HG03025 (cell line): ENCODE results near the gene GRAMD4.

Source experiments
- ATAC-seq: cut with Tn5 transposase; IDR thresholded peaks from one replicate; pipeline ENCODE4 v1.9.1; 2021; ENCODE audit warnings: mild to moderate bottlenecking, moderate library complexity; ENCODE audit not compliant: unreplicated experiment, low FRiP score

GRAMD4 gene

DNA sequence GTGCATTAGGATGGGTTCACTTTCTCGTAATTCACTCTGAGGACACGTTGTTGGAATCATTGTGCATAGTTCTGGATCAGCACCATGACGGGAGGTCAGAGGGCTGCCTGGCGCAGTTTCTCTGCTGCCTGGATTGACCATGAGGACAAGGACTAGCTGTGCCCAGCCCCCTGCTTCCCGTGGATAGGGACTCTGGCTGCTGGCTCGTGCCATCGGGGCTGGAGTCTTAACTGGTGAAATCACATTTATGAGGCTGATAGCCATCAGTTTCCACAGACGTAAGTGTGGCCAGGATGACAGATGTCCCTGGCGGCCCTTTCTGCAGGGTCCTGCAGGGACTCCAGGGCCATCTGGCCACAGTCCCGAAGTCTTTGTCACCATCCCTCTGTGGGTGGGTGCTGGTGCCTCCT, 24.1 kb upstream of the GRAMD4 start:
- ATAC-seq: no peak

DNA sequence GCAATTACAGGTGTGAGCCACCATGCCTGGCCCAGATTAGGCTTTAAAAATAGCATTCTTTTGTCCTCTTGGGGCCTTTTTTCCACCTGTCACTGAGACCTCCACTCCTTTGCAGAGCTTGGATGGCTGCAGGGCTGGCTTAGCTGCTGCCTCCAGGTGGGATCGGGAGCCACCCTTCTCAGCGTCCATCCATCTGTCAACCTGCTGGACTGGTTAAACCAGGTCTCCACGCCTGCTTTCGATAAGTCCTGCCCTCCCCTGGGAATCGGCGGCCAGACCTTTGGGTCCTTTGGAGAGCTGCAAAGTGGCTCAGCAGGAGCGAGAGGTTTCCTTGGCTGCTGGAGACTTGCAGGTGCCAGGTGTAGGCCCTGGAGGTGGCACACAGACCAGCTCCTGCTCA, 23.4 kb upstream of the GRAMD4 start:
- ATAC-seq: no peak

DNA sequence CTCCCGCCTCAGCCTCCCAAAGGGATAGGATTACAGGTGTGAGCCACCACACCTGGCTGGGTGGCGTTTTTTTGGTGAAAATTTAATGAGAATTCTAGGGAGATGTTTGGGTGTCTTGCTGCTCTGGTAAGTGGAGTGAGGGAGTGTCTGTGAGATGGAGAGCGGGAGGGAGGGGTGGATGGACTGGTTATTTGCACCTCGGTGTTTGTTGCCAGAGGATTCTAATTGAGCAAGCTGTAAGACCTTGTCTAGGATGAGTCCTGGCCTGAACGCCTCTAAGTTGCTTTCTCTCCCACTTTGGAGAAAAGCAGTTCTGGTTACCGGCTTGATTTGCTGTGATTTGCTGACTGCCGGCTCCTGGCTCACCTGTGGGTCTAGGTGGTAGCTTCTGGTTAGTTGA, 22.0 kb upstream of the GRAMD4 start:
- ATAC-seq: no peak

DNA sequence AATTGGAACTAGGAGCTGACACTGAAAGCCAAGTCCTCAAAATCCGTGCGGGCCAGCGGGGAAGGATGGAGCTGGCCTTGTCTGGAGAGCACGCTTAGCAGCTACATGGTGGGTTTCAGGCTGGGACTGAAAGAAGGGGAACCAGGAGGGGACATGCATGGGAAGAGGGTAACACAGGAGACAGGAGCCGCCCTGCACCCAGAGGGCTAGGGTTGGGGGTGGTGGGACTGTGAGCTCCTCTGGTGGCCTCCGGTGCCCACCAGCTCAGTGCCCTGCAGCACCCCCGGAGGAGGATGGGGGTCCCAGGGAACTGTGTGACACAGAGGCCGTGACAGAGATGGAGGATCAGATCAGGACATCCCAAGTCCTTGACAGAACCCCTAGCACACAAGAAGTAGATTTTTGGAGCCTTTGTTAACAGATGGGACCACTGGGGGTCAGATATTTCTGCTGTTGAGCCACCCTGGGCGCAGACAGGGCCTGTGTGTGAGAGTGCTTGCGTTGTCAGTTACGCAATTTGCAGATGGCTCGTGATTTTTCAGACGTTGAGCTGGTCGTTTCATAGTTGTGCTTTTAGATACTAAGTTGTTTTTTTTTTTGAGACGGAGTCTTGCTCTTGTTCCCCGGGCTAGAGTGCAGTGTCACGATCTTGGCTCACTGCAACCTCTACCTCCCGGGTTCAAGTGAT, 21.3 kb upstream of the GRAMD4 start:
- ATAC-seq: no peak

DNA sequence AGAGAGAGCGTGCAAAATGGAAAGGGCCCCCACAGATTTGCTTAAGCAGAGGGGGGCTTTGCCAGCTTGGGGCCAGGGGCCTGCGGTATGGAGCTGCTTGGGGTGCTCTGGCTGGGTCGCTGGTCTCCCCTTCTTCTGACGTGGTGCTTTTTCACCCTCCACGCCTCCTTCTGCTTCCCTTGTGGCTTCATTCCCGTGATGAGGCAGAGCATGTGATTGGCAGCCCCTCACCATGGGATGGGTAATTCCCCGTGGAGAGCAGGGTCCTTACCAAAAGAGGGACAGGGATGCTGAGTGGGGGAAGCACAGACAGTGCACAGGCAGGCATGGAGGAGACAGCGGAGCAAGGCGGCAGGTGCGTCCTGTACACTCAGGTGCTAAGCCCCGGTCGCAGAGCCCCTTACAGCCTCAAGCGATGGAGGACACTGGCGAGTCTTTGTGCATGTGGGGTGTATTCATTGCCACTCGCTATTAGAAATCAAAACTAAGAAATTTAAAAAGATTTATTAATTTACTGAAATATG, 19.9 kb upstream of the GRAMD4 start:
- ATAC-seq: no peak

DNA sequence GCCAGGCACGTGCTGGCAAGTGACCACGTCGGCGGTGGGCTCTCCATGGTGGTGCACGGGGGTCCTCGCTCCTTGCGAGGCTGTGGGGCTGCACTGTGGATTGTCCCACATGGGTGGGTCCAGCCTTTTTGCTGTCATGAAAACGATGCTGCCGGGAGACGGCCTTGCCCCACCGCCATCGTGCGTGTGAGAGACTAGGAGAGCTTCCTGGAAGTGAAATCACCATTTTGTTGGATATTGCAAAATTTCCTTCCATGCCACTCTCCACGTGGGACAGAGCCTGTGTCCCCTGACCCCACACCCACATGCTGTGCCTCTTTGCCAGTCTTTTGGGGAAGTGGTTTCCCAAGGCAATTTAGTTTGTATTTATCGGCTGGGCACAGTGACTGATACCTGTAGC, 18.2 kb upstream of the GRAMD4 start:
- no peak for ATAC-seq

DNA sequence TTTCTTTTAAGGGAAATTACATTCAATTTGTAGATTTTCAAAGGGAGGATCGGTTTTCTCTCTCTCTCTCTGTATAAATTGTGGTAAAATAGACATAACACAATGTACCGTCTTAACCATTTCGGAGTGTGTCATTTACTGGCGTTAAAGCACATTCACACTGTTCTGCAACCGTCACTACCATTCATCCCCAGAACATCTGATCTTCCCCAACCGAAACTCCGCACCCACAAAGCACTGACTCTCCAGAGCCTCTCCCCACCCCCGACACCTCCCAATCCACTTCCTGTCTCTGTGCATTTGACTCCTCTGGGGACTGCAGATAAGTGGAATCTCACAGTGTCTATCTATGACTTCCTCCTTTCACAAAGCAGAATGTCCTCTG, 15.9 kb upstream of the GRAMD4 start:
- no peak for ATAC-seq

DNA sequence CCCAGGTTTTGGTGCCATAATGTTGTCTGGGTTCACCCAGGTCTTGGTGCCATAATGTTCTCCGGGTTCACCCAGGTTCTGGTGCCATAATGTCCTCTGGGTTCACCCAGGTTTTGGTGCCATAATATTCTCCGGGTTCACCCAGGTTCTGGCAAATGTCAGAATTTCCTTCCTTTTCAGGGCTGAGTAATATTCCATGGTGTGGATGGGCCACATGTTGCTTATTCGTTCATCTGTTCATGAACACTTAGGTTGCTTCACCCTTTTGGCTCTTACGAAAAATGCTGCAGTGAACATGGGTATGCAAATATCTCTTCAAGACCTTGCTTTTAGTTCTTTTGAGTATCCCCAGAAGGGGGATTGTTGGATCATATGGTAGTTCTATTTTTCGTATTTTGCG, 15.1 kb upstream of the GRAMD4 start:
- no peak for ATAC-seq

DNA sequence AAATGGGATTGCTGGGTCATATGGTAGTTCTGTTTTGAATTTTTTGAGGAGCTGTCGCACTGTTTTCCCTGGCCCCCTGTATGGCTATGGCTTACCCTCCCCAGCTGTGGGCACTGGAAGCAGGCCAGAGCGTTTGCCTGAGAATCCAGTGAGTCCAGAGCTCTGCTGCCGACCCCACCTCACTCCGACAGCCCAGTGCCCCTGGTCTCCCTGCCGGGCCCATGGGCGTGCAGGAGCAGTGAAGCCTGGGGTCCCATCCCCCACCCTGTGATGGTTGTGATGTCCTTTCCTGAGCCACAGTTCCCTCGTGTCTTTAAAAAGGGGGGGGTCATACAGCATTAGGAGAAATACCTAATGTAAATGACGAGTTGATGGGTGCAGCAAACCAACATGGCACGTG, 13.3 kb upstream of the GRAMD4 start:
- no peak for ATAC-seq

DNA sequence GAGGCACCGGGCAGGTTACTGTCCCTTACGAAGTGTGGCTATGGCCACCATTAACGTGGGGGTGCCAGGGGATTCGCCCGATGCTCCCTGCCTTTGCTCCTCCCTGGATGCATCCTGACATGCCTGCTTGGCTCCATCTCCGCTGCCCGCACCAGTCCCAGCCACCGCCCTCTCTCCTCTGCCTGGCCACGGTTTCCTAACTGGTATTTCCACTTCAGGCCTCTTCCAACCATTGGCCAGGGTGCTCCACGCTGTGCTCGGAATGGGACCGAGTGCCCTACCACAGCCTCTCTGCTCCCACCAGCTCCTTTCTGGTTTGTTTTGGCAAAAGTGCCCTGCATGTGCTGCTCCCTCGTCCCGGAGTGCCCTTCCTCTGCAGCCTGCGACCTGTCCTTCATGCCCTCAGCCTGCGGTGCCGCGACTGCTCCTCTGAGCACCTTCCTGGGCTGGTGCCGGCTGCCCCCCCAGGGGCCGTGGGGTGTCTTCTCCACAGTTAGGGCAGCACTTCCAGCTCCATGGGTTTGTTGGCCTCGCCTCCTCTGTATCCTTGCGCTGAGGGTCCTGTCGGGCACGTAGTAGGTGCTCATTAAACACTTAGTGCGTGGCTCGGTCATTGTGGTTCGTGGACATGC, 12.6 kb upstream of the GRAMD4 start:
- no peak for ATAC-seq

DNA sequence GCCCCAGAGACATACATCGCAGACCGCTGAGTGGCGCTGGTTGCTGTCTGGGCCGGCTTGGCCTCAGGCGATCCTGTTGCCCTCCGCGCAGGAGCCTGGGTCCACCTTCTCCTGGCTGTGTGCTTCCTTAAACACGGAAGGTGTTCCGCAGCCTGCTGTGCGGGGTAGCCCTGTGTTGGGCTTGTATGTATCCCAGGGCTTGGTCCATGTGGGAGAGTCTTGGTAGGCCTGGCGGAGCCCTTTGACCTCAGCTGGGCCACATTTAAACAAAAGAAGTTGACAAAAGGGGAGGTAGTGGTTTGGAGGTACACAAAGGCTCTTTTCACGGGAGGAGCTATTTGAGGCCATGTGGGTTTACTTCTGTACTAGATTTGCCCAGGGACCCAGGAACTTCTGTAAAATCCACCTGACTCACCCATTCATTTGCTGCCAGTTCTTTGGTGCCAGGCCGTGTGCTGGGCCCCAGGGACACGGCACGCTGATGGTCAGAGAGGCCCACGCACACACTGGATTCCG, 11.0 kb upstream of the GRAMD4 start:
- no peak for ATAC-seq

DNA sequence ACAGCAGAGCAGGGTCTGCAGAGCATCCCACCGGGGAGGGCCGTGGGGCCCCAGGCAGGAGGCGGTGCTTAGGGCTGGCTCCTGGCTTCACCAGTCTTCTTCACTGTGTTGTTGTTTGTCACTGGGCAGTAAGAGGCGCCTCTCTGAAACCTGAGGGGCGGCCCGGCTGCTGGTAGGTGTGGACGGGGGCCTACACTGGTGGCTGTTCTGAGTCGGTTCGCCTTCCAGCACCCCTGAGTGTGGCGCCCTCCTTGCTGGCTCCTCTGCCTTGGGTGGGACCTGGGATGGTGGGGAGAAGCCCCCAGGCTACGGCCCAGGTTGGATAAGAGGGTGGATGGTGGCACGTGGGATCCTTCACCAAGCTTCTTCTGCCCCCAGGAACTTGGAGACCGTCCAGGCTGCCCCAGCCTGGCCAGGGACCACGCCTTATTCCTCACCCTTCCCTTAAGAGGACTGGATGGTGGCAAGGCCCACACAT, 10.4 kb upstream of the GRAMD4 start:
- ATAC-seq: no peak

DNA sequence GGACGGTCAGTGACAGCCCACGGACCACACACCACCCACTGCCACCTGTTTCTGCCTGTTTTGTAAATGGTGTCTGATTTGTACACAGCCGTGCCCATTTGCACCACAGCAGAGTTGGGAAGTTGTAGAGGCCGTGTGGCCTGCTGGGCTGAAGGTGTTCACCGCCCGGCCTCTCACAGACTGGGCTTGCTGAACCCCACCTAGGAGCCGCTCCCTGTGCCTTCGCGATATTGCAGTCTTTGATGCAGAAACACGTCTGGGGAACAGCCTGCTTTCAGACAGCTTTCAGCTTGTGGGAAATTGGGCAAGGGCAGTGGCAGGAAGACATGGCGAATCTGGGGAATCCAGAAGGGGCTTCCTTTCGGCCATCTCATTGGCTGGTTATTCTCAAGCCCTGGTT, 9.8 kb upstream of the GRAMD4 start:
- no peak for ATAC-seq

DNA sequence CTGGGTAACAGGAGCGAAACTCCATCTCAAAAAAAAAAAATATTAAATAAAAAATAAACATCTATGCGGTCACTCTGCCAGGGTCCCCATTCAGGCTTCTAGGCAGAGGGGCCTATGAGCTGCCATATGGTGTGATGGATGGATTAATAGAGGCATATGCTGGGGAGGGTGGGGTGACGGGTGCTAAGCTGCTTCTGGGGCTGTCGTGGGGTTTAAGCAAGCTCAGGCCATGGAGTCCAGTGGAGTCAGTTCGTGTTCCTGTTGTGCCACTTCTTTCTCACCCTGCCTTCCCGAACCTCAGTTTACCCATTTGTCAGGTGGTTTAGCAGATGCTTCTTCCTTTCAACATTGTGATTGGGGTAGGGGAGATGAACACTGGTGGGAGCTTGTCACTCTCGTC, 9.0 kb upstream of the GRAMD4 start:
- ATAC-seq: no peak

DNA sequence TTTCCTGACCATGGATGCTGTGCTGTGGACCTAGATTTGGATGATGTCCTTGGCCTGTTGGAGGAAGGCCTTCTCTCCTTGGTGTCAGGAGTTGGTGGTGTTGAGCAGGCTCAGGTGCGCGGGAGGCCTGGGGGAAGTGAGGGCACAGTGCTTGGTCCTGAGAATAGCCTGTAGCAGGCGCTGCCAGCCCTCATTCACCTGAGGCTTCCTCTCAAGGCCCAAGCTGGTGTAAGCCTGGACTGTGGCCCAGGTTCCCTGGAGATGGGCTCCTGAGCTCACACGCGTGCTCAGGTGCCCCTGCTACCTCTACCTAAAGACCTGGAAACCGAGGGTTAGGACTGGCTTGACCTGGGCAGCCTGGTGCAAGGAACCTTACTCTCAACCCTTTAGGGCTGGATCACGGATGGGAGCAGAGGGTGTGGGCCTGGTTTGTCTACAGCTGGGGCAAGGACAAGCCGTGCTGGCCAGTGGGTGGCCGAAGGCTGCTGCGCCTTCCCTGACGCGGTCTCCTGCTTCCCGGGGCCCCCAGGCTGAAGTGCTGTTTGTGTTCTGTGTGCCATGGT, 7.8 kb upstream of the GRAMD4 start:
- ATAC-seq: no peak

DNA sequence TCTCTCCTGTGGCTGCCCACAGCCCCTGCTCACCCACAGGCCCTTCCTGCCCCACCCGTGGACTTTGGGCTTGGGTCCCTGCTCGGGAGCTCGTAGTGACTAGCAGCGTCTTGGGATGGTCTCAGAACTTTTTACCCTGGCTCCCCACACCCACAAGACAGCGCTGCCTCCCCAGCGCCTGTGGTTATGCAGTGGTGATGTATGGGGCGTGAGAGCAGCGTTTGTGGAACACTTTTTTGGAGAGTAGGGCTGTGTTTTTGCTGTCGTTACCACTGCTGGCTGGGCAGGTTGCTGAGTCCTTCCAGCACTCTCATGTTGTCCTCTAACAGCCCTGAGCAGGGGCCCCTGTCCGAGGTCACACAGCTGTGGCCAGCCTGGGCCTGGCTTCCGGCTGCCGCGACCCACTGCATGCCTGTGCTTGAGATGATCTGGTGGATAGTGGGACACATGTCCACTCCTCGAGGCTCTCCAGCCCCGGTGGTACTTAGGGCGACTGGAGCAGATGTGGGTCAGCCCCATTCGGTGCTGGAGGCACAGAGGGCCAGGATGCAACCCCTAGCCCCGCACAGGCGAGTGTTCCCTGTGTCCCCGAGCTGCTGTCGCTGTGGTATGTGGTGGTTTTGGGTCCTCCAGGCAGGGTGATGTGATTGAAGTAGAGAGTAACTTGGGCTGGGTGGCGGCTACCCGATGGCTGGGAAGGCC, 7.1 kb upstream of the GRAMD4 start:
- no peak for ATAC-seq

DNA sequence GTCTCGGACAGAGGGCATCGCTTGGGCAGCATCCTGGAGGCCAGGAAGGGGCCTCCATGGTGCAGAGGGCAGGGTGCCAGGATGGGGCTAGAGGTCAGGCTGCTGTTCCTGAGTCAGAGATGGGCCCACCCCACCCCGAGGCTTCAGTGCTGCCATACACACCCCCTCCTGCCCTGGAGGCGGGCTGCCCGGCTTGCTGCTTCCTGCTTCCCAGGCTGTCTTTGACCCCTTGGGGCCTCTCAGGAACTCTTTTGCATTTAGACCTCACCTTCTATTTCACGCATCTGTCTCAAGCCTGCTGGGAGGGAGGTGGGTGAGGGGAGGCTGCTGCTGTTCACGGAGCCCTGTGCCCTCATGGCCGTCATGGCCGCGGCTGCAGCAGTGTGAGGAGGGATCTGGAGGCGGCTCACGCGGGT, 6.6 kb upstream of the GRAMD4 start:
- ATAC-seq: no peak

DNA sequence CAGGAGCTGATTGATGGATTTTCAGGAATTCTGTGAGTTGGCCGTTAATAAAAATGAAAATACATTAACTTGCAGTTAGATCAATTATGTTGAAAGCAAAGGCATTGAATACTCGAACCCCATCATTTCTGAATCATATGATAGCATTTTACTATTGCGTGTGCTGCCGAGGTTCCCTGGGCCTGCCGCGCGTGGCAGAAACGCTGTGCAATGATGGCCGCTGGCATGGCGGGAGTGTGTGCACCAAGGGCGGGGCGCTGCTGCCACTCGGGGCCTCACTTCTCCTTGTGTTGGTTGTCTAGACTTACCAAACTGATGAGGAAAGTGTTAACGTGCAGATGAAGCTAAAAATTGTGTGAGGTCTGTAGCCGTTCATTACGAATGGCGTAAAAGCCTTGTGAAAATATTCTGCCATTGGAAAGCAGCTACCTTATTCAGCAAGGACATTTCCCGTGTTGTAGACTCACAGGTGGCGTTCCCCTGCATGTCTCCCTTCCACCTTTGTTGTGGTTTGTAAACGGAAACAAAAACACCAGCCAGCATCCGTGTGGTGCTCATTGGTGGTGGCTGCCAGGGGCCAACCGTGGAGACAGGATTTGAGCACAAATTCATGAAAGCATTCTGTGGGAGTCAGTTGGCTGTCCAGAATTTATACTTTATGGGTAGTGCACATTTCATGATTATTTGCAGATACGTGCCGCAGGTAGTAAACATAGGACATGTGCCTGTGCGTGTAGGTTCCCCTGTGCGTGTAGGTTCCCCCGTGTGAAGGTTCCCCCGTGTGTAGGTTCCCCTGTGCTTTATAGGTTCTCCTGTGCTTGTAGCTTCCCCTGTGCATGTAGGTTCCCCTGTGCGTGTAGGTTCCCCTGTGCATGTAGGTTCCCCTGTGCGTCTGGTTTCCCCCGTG, 5.9 kb upstream of the GRAMD4 start:
- ATAC-seq: no peak

DNA sequence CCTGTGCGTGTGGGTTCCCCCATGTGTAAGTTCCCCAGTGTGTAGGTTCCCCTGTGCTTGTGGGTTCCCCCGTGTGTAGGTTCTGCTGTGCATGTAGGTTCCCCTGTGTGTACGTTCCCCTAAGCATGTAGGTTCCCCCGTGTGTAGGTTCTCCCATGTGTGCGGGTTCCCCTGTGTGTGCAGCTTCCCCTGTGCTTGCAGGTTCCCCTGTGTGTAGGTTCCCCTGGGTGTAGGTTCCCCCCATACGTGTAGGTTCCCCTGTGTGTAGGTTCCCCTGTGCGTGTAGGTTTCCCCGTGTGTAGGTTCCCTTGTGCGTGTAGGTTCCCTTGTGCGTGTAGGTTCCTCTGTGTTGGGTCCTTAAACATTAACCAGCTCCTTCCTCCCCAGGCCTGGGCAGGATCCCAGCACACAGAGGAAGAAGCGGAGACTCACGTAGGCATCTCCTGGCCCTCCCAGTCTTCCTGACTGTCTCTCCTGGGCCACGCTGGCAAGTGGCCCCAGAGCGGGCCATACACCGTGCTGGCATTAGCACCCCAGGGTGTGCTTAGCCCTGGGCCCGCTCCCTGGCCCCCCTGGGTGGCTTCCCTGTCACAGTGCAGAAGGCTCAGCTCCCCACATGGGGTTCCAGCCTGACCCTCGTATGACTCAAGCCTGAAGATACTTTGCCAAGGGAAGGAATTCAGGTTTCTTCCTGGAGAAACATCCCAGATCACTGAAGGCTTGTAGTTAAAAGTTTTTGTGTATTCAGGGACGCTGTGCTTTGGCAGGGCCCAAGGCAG, 2.8 kb upstream of the GRAMD4 start:
- ATAC-seq: no peak
